HepG2 (cell line): ENCODE measurements around the gene CHST3. TPM values are rescaled to one million over a fixed set of nuclear protein-coding genes. Genes with fewer than 3 reads are reported as not detected.
"Not testable (repeated sequence)": the region's sequence is repeated elsewhere in the genome, so short reads cannot be mapped to it uniquely, and the experiment has no call there.

Experiments used
- ATAC-seq: fragments of 200-7000 bp; cut with Tn5 transposase; 3 replicates; pipeline ENCODE4 v1.9.1; 2020; ENCODE audit warnings: mild to moderate bottlenecking, moderate library complexity
- BruUV-seq: library from RNA; stranded (reverse); fragments of 400-500 nt; replicated peaks from 2 replicates; lab custom pipeline; 2021; lab: Mats Ljungman, UMichigan
- CTCF ChIA-PET: fragments of 300-600 bp; formaldehyde crosslinking; extraction: SDS; loops from one replicate; lab custom pipeline; 2021; ENCODE audit warnings: low total read pairs, inconsistent platforms, low intra/inter-chr PET ratio; lab: Yijun Ruan, JAX
- POLR2A ChIA-PET: fragments of 350-600 bp; sonication (Branson Sonifier 250); formaldehyde crosslinking; loops from one replicate; lab custom pipeline; 2020; ENCODE audit warnings: antibody characterized with exemption, inconsistent platforms; lab: Yijun Ruan, JAX
- DNase-seq: peaks from one replicate; pipeline ENCODE4 v3.0.0-alpha.2; 2015; ENCODE audit warnings: low spot score
- FAIRE-seq: peaks from 3 replicates; lab custom pipeline; 2011; peaks lifted over from hg19 to GRCh38; lab: Jason Lieb, UNC
- H2AFZ ChIP-seq: one replicate; pipeline ENCODE4 v1.6.1; 2011; ENCODE audit warnings: low read length, inconsistent platforms
- H3K27ac ChIP-seq: fragments of 300-600 bp; 3 replicates; pipeline ENCODE4 v1.8.0; 2011; ENCODE audit warnings: mixed run types, mild to moderate bottlenecking, mixed read lengths, low read length, inconsistent platforms; ENCODE audit not compliant: insufficient read depth; ENCODE audit errors: extremely low read length
- H3K27me3 ChIP-seq, 2 experiments: fragments of 200-600 bp in 1 of 2; 2 replicates in 1 of 2; 3 replicates in 1 of 2; pipeline versions ENCODE4 v1.6.0 to v1.8.0; 2011; ENCODE audit warnings: low read length in 2 of 2, mild to moderate bottlenecking in 2 of 2, moderate library complexity in 2 of 2, inconsistent platforms in 1 of 2; ENCODE audit not compliant: insufficient read depth in 2 of 2, control insufficient read depth in 1 of 2
- H3K36me3 ChIP-seq, 2 experiments: fragments of 200-600 bp in 1 of 2; replicated peaks in 1 of 2; 2 replicates in 1 of 2; 3 replicates in 1 of 2; pipeline versions ENCODE4 v1.5.1 to v1.8.0; 2011; ENCODE audit warnings: low read length in 2 of 2, inconsistent platforms in 1 of 2; ENCODE audit not compliant: insufficient read depth in 2 of 2, control insufficient read depth in 1 of 2
- H3K4me1 ChIP-seq: 2 replicates; pipeline ENCODE4 v1.5.1; 2012; ENCODE audit warnings: low read length, inconsistent platforms; ENCODE audit not compliant: insufficient read depth
- H3K4me2 ChIP-seq: 2 replicates; pipeline ENCODE4 v1.6.0; 2011; ENCODE audit warnings: low read depth, low read length, inconsistent platforms
- H3K4me3 ChIP-seq, 3 experiments: fragments of 200-600 bp in 1 of 3; sonication (generic), shearing (Covaris generic) in 1 of 3; replicated peaks in 1 of 3; 2 replicates each; pipeline ENCODE4 v1.5.1; 2011 to 2016; ENCODE audit warnings: low read length in 3 of 3, inconsistent platforms in 2 of 3, low read depth in 2 of 3, mild to moderate bottlenecking in 2 of 3, control low read depth in 1 of 3, mixed read lengths in 1 of 3; ENCODE audit not compliant: insufficient read depth in 1 of 3
- H3K79me2 ChIP-seq: one replicate; pipeline ENCODE4 v1.6.1; 2011; ENCODE audit warnings: low read length, inconsistent platforms; ENCODE audit not compliant: insufficient read depth
- H3K9ac ChIP-seq: 2 replicates; pipeline ENCODE4 v1.6.0; 2011; ENCODE audit warnings: mild to moderate bottlenecking, low read depth, low read length, inconsistent platforms; ENCODE audit not compliant: insufficient read depth
- H3K9me3 ChIP-seq: 2 replicates; pipeline ENCODE4 v1.5.1; 2012; ENCODE audit warnings: mild to moderate bottlenecking, low read length
- H4K20me1 ChIP-seq: 2 replicates; pipeline ENCODE4 v1.6.0; 2011; ENCODE audit warnings: inconsistent platforms, mild to moderate bottlenecking, low read length, moderate library complexity; ENCODE audit not compliant: insufficient read depth
- CEBPG ChIP-seq: IDR thresholded peaks from 2 replicates; pipeline ENCODE4 v1.6.1; 2016
- RFX5 ChIP-seq: IDR thresholded peaks from 2 replicates; pipeline ENCODE4 v1.6.1; 2011; ENCODE audit warnings: low read depth, low read length, improper control_type of control experiment
- TEAD3 ChIP-seq: optimal IDR thresholded peaks from 2 replicates; pipeline ENCODE3; 2016; ENCODE audit warnings: borderline replicate concordance
- ZBTB33 ChIP-seq: sonication (generic); formaldehyde crosslinking; IDR thresholded peaks from 2 replicates; pipeline ENCODE4 v1.4.0; 2020; ENCODE audit warnings: missing genetic modification reagents
- ZBTB38 ChIP-seq: sonication (generic); formaldehyde crosslinking; IDR thresholded peaks from 2 replicates; pipeline ENCODE4 v1.5.1; 2020; ENCODE audit warnings: mild to moderate bottlenecking, missing genetic modification reagents
- WGBS: methylation state at CpG from one replicate; pipeline ENCODE4 v1.1.6; 2017; ENCODE audit warnings: low lambda C conversion rate; 5-methylcytosine and 5-hydroxymethylcytosine counted together
- in situ Hi-C: cut with HindIII; loops from 2 replicates; pipeline ENCODE4 v1.10.0; 2017; ENCODE audit warnings: low pct_unique_long_range_greater_than_20kb; ENCODE audit not compliant: extremely low pct_ligation_motif_present
- intact Hi-C: fragments of 100-400 bp; cut with micrococcal nuclease; formaldehyde crosslinking; loops from one replicate; pipeline ENCODE4 v1.10.0; 2022; ENCODE audit not compliant: unreplicated experiment
- polyA plus RNA-seq, 8 experiments: library from polyadenylated mRNA; depleted of rRNA in 3 of 8; stranded (reverse) in 7 of 8; unstranded in 1 of 8; fragments of >200 nt; fragmentation: Illumina TruSeq in 4 of 8; extraction: Trizol in 4 of 8; gene quantifications; 2 replicates each; pipeline versions ENCODE4 v1.2.1 to v1.2.3, GENCODE V29; 2011 to 2016; ENCODE audit warnings: low read depth in 4 of 8, missing spikeins in 1 of 8, mixed read lengths in 1 of 8; ENCODE audit not compliant: insufficient read depth in 1 of 8
- total RNA-seq, 5 experiments: library from RNA; depleted of rRNA; stranded (reverse); fragments of >200 nt; fragmentation: Illumina TruSeq; extraction: Trizol; gene quantifications; 2 replicates each; pipeline ENCODE4 v1.2.3, GENCODE V29; 2016; ENCODE audit warnings: low read depth in 1 of 5
- TF ChIP-seq, protein P1 (sequence below): sonication (generic); formaldehyde crosslinking; IDR thresholded peaks from 2 replicates; pipeline ENCODE4 v1.5.0; 2020; ENCODE audit warnings: mild to moderate bottlenecking, missing genetic modification reagents

The CHST3 gene
- total and polyA plus RNA-seq, 2 of the 13 experiments (the other 11 are each of a cell fraction or from before 2014, with no cell fraction given), result 7.2 to 18.7 TPM

DNA sequence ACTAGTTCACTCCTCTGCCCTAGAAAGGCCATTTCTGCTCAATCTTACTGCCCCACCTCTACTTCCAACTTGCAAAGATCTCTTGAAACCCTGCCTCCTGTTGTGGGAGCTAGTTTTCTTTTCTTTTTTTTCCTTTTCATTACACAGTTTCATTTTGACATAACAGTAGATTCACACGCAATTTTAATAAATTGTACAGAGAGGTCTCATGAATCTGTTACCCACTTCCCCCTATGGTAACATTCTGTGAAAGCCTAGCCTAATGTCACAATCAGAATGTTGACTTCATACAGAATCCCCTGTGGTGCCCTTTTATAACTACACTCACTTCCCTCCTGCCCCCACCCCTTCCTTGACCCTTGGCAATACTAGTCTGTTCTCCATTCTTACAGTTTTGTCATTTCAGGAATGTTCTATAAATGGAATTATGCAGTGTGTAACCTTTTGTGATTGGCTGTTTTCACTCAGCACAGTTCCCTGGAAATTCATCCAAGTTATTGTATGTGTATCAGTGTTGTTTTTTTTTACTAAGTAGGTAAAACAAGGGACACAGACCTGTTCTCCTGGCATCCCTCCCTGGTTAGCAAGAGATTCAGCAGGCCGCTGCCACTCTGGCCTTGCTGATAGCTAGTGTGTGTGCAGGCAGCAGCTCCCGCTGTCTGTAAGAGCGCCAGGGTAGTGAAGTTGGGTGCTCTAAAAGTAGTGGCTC is 21.5 kb downstream of the CHST3 start (continued):
- peak; percentile 97 for TF ChIP-seq ZBTB33
- peak; percentile 79 for TF ChIP-seq ZBTB38 (CRISPR knock-in tag)
- TF ChIP-seq RFX5, result no peak

DNA sequence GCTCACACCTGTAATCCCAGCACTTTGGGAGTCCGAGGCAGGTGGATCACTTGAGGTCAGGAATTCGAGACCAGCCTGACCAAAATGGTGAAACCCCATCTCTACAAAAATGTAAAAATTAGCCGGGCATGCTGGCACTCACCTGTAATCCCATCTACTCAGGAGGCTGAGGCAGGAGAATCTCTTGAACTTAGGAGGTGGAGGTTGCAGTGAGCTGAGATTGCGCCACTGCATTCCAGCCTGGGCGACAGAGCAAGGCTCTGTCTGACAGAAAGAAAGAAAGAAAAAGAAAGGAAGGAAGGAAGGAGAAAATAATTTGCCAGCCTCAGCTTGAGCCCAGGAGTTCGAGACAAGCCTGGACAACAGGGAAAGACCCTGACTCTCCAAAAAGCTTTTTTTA is 24.7 kb downstream of the CHST3 start:
- FAIRE-seq, H3K27me3 ChIP-seq, ATAC-seq, in situ Hi-C loops, DNase-seq, H3K4me2 ChIP-seq, H3K4me3 ChIP-seq, BruUV-seq, H3K9me3 ChIP-seq, H3K27ac ChIP-seq, H3K36me3 ChIP-seq, H3K9ac ChIP-seq, H4K20me1 ChIP-seq, H2AFZ ChIP-seq, intact Hi-C loops, CTCF ChIA-PET: not testable (repeated sequence)
- POLR2A ChIA-PET, result interaction anchor here (1.2 kb wide), 1 partner anchor 42 kb away, joined by 3 read pairs; no protein-coding TSS in a partner anchor
- Histone ChIP-seq H3K4me1 (peaks cover 54% of the 10 kb centered on the region), H3K79me2 (peaks cover 63% of the 10 kb centered on the region)
- TF ChIP-seq, protein P1, sequence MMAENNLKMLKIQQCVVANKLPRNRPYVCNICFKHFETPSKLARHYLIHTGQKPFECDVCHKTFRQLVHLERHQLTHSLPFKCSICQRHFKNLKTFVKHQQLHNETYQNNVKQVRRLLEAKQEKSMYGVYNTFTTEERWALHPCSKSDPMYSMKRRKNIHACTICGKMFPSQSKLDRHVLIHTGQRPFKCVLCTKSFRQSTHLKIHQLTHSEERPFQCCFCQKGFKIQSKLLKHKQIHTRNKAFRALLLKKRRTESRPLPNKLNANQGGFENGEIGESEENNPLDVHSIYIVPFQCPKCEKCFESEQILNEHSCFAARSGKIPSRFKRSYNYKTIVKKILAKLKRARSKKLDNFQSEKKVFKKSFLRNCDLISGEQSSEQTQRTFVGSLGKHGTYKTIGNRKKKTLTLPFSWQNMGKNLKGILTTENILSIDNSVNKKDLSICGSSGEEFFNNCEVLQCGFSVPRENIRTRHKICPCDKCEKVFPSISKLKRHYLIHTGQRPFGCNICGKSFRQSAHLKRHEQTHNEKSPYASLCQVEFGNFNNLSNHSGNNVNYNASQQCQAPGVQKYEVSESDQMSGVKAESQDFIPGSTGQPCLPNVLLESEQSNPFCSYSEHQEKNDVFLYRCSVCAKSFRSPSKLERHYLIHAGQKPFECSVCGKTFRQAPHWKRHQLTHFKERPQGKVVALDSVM, result peak; percentile 92
- peak; percentile 25 for TF ChIP-seq TEAD3
- 0 out of 2 replicates have a peak, but pooled peaks have one; percentile 17 for TF ChIP-seq CEBPG (CRISPR knock-in tag)
- WGBS, result 95% methylated on average over 6 of the region's 6 CpGs
